ENCODE results near the gene RNF217.
"Not testable (repeated sequence)": the region's sequence is repeated elsewhere in the genome, so short reads cannot be mapped to it uniquely, and the experiment has no call there.

Gene RNF217

GRCh38 chr6:124961777-124962638, at the start of gene RNF217:
RNF217 (plus strand) TSS chr6:124962437; CDS start chr6:124962545, 108 bp downstream.
- DNase-seq (ENCODE audit: low spot score) = peak; percentile 45
- no peak for TF ChIP-seq CTCF (IDR thresholded peaks at IDR 0.05; ENCODE audit: extremely low read depth, missing control alignments)

- no peak for TF ChIP-seq CTCF (IDR thresholded peaks at IDR 0.05; ENCODE audit: extremely low read depth, missing control alignments)
- DNase-seq (ENCODE audit: low spot score) = no peak
Observed at GRCh38 chr6:124913056-124913455, 49.2 kb upstream of the RNF217 start.

- no peak for DNase-seq (ENCODE audit: low spot score)
Observed at GRCh38 chr6:124917769-124918168, 44.5 kb upstream of the RNF217 start.

DNA sequence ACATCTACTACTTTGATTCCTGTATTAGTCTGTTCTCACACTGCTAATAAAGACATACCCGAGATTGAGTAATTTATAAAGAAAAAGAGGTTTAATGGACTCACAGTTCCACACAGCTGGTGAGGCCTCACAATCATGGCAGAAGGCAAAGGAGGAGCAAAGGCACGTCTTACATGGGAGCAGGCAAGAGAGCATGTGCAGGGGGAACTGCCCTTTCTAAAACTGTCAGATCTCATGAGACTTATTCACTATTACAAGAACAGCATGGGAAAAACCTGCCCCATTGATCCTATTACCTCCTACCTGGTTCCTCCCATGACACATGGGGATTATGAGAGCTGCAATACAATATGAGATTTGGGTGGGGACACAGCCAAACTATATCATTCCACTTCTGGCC, 42.5 kb upstream of the RNF217 start:
- DNase-seq (ENCODE audit: low spot score) = not testable (repeated sequence)

More at GRCh38 chr6:124917769-124918168, 44.5 kb upstream of the RNF217 start:
- no peak for TF ChIP-seq CTCF (IDR thresholded peaks at IDR 0.05; ENCODE audit: extremely low read depth, missing control alignments)

DNA sequence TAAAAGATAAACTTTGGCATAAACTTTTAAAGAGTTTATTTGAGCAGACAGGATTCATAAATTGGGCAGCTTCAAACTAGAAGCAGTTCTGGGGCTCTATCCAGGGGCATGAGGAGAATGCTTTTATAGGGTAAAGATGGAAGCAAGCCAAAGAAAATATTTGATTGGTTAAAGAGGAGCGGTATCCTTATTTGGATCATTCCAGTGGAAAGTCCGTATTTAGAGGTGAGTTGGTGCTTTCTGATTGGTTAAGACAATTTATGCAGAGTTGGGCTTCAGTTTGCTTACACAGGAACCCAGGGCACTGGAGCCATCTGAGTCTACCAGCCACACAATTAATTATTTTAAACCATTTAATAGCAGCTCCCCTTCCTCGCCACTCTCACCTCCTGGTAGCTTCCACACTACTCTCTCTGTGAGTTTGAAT, 37.9 kb upstream of the RNF217 start:
- DNase-seq (ENCODE audit: low spot score) = no peak
- no peak for TF ChIP-seq CTCF (IDR thresholded peaks at IDR 0.05; ENCODE audit: extremely low read depth, missing control alignments)

DNA sequence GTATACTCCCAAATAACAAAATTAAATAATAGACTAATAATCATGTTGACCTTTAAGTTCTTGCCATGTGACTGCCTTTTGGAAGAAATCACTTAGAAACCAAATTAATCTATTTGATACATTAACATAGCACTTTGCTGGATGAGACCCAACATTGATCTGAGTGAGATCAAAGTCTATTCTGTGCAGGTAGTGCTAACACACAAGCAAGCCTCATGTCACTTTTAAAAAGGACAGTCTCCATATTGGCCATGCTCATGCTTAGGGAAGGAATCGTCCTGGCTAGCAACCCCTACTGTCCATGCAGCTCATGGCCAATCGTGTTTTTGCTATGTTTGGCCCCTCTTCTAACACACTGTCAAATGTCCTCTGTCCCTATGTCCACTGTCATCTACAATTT, 35.8 kb upstream of the RNF217 start:
- TF ChIP-seq CTCF (IDR thresholded peaks at IDR 0.05; ENCODE audit: extremely low read depth, missing control alignments) = no peak
- DNase-seq (ENCODE audit: low spot score) = no peak

DNA sequence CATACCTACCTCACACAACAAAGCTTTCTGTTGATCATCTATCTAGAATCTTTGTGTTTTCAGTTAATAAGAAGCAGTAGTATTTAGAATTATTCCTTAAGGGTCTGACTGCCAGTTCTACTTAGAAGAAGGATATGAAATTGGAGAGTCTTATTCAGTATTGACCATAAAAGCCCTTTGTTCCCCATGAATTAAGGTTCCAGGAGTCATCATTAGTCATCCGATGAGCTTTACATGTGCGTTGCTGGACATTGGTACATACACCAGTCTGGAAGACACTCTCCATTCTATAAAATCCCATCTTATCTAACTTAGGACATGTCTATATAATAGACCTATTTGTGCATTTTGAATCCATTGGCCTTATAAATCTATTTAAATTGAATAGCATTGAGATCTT, 34.4 kb upstream of the RNF217 start:
- no peak for DNase-seq (ENCODE audit: low spot score)
- no peak for TF ChIP-seq CTCF (IDR thresholded peaks at IDR 0.05; ENCODE audit: extremely low read depth, missing control alignments)

- TF ChIP-seq CTCF (IDR thresholded peaks at IDR 0.05; ENCODE audit: extremely low read depth, missing control alignments) = no peak
- no peak for DNase-seq (ENCODE audit: low spot score)
Observed at GRCh38 chr6:124928851-124929250, 33.4 kb upstream of the RNF217 start.
